HG03108 (cell line): ENCODE data around the gene XRCC1.

Experiments
- ATAC-seq: cut with Tn5 transposase; IDR thresholded peaks from one replicate; pipeline ENCODE4 v1.9.1; 2021; ENCODE audit warnings: moderate library complexity; ENCODE audit not compliant: unreplicated experiment

XRCC1 gene, protein sequence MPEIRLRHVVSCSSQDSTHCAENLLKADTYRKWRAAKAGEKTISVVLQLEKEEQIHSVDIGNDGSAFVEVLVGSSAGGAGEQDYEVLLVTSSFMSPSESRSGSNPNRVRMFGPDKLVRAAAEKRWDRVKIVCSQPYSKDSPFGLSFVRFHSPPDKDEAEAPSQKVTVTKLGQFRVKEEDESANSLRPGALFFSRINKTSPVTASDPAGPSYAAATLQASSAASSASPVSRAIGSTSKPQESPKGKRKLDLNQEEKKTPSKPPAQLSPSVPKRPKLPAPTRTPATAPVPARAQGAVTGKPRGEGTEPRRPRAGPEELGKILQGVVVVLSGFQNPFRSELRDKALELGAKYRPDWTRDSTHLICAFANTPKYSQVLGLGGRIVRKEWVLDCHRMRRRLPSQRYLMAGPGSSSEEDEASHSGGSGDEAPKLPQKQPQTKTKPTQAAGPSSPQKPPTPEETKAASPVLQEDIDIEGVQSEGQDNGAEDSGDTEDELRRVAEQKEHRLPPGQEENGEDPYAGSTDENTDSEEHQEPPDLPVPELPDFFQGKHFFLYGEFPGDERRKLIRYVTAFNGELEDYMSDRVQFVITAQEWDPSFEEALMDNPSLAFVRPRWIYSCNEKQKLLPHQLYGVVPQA

DNA sequence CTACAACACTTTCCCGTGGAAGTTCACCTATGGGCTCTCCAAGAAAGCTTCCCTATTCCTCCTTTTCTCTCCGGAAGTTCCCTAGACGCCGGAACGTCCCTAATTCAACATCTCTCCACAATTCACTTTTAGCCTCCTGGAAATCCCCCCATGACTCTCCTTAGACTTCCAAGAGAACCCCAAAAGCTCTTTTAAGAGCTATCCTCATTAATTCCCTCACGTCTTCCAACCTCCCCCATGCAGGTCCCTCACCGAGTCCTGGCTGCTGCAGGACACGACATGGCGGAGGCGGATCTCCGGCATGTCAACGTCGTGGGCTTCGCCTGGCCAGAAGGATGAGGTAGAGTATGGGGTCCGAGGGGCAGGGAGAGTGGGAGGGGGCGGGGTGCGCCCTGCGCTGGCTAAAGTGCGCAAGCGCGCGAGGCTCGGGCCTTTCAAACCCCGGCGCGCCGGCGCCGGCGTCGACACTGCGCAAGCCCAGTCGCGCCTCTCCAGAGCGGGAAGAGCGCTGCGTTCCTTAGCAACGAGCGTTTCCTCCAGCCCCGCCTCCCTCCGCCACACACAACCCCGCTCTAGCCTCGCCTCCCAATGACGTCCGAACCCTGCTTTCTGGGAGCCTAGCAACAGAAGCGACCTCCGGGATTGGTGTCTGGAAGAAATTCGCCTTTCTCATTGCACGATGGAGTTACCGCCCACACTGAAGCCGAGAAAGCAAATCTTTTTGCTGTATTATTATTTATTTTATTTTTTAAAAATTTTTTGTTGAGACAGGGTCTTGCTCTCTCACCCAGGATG lies at the start of gene XRCC1, which contains the start of gene PINLYP:
TSS of gene XRCC1 (minus strand) at position 372 of the 795 bp plus-strand sequence. CDS start at position 303, 69 bp downstream.
TSS of gene PINLYP (plus strand) at position 646 of the 795 bp plus-strand sequence. CDS start 1,391 bp downstream, outside the sequence.
- peak; percentile 94 for ATAC-seq

GRCh38 chr19:43624933-43625332 lies 49.6 kb upstream of the XRCC1 start:
- ATAC-seq = no peak

GRCh38 chr19:43623889-43624670 lies 48.8 kb upstream of the XRCC1 start:
- no peak for ATAC-seq

DNA sequence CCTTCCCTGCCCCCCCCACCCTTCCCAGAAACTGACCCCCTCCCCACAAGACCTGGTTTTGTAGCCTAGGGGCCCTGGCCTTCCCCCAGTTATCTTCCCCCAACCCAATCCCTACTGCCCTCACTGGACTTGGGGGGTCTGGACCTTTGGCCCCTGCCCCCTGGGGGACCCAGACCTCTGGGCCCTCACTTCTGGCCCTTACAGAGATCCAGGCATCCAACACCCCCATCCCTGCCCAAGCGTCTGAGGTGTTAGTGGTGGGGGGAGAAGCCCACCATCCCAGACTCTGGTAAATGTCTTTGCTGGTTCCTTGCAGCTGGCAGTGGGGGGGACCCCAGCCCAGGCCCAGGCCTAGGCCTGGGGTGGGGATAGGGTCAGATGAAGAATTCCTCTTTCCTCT lies 47.6 kb upstream of the XRCC1 start:
- ATAC-seq = no peak

DNA sequence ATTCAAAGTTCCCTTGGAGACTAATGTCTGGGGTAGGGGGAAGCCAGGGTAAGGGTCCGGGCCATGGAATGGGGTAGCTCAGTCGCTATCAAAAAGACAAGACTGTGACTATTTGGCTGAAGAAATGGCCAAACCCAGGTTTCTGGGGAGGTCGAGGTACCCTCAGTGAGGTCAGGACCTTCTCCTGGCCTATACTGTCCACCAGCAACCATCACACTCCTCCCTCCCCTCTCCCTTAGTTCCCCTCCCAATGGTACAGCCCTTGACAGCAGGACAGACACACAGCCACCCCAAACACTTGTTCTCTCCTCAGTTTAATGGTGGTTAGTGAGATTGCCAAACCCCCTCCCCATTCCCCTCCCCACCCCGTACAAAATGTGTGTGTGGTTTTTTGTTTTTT lies 46.7 kb upstream of the XRCC1 start:
- ATAC-seq = no peak

DNA sequence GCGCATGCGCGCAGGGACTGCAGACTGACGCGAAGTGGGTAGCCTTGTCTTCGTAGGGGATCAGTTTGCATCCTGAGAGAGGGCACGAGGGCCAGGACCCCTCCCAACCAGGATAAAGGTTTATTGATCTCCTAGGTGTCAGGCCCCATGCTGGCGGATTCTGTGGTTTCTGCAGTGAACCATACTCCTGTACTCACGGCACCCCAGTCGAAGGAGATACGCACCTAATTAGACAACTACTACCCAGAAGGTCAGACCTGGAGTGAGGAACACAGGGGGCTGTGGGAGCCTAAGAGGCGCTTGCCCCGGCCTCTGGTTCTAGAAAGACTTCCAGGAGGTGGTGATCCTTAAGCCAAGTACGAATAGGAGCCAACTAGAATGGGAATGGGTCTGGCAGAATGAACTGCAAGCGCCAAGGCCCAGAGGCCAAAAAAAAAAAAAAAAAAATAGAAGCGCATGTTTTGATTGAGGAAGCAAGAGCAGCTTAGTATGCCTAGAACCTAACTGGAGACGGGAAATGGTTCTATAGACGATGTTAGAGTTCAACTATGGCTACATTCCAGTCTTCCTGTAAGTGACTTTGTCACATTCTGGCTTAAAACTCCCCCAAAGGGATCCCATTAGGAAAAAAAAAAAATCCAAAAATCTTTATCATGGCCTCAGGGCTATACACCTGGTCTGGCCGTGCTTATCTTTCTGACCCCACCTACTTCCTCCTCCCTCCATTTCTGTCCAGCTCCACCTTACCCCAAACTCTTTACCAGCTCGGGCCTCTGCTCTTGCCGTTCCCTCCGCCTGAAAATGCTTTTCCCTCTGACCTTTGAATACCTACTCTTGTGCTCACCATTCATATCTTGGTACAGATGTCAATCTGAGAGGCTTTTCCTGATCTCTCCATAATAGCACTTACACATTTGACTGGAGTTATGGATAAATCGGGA lies 45.0 kb upstream of the XRCC1 start:
- ATAC-seq = peak; percentile 2

DNA sequence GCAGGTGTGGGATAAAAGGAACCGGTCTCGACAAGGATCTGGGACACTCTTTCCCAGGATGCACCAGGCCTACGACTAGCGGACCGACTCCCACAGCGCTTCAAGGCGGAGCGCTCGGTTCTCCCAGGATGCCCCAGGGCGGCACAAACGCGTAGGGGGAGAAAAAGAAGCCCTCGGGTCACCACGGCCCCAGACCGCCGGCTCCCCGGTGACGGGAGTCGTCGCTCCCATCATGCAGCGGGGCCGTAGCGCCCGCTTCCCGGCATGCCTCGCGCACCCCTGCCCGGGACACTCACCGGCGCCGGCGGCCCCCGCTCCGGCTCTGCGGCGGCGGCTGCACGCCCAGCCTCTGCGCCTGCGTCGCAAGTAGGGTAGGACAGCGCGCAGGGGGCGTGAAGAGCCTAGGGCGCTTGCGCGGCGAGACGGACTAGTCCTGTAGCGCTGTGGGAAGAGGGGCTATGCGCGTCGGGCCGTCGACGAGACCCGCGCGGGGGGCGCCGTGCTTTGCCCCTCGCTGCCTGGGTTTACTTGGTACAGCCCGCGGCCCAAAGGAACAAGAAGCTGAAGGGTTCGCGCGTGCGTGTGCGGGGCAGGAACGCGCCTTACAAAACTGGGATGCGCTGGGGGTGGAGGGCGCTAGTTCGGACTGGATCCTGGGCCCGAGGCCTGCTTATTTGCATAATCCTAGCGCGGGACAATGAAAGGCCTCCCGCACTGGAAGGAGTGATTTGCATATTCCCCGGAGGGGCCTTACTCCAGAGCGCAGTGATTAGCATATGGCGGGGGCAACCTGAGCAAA lies 44.1 kb upstream of the XRCC1 start, which contains the start of gene ZNF428:
TSS of gene ZNF428 (minus strand) at position 368 of the 799 bp plus-strand sequence. CDS start 5,325 bp downstream, outside the sequence.
- ATAC-seq = peak; percentile 63

DNA sequence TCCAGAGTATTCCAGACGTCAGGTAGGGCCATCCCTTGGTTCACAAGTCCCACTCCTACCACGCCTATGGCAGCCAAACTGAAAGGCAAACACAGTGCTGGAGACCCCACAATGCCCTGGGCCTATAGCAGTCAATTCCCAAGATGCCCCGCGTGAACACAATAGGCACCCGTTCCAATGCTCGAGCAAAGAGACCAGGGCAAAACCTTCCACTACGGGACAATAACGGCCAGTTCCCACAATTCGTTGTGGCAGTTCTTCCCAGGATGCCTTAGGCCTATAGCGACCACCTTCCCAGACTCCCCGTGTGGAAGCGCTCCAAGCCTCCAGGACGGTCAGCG lies 43.6 kb upstream of the XRCC1 start:
- peak; percentile 19 for ATAC-seq

DNA sequence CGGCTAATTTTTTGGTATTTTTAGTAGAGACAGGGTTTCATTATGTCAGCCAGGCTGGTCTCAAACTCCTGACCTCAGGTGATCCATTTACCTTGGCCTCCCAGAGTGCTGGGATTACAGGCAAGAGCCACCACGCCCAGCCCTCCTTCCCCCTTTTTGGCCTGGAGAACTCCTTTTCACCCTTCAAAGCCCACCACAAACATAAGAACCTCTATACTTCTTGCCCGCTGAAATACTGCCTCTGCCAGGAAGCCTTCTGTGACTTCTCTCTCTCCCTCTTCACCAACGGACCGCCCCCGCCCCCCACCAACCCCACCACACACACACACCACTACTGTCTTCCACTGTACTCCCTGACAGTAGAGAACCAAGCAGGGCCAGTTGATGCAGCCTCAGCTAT lies 41.6 kb upstream of the XRCC1 start:
- no peak for ATAC-seq

DNA sequence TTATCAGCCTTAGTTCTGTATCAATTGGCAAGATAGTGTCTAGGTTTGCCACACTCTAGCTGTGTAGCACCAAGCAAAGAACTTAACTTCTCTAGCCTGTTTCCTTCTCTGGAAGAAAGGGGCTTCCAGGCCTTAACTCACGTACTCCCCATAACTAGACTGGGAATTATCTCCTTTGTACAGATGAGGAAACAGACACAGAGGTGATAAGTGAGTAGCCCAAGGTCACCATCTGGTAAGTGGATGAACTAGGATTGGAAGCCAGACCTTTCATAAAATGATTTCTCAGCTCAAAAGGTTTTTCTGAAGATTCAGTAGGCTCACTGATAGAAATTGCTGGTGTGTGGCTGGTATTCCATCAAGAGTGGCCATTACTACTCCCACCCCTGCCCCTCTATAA lies 41.0 kb upstream of the XRCC1 start:
- ATAC-seq = no peak

DNA sequence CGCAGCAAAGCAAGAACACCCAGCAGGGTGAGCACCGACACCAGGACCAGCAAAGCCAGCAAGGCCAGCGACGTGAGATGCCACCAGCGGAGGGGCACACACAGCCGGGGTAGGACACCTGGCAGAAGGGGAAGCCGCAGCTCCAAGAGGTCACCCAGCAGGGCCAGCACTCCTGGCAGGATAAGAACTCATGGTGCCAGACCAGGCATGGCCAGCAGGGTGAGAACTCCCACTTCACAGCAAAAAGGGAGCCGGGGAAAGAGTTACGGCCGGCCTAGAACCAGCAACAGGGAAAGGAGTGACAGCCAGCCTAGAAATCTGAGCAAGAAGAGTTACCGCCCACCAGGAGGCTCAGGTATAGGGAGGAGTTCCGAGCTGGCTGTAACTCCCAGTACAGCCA lies 37.0 kb upstream of the XRCC1 start:
- ATAC-seq = no peak

GRCh38 chr19:43611788-43612187 lies 36.5 kb upstream of the XRCC1 start, which contains the start of gene SRRM5:
SRRM5 (plus strand) TSS chr19:43612088; CDS start chr19:43612122, 34 bp downstream.
- no peak for ATAC-seq

- no peak for ATAC-seq
Measured at GRCh38 chr19:43610493-43610892, 35.2 kb upstream of the XRCC1 start.

DNA sequence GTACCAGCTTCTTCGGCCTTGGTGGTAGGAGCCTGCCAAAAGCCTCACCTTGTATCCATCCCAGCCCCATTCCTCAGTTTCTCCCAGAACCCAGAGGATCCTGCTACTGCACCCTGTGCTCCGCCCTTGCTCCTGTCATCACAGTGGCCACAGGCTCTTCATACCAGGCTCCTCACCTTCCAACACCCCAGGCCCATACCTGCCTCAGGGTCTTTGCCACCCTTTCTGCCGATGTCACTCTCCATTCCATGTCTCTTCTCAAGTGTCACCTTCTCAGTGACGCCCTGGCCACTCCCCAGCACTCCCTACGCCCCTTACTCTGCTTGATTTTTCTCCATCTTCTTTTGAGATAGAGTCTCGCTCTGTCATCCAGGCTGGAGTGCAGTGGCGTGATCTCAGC lies 34.5 kb upstream of the XRCC1 start:
- no peak for ATAC-seq

- ATAC-seq = no peak
Measured at GRCh38 chr19:43607238-43608205, 32.2 kb upstream of the XRCC1 start.

DNA sequence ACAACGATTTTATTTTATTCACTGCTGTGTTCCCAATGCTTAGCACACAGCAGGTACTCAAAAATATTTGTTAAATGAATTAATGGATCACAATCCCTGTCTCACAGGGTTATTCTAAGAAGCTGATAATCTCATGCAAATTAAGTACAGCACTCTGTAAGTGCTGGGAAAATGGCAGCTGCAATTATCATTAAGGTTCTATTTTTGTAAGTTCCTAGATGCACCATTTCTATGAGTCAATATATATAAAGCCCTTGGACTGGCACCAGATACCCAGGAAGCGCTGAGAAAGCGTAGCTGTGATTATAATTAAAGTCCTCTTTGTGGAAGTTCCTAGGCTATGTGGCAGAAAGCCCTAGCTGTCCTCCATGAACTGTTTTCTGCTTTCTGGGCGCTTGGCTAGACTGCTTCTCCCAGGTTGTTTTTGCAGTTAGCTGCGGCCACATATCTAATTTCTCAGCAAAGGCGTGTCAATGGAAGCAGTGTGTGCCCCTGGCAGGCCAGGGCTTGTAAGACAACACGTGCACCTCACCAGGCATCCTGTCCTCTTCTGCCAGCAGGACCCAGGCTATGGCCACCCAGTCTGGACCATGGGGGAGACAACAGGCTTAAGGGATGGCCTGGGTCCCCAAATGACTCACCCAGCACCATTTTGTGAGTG lies 31.4 kb upstream of the XRCC1 start:
- ATAC-seq = no peak
